Esophagus squamous epithelium (tissue), 4 donors: Measurements from ENCODE around the gene PLXND1.

ENCODE experiments used
- POLR2A ChIP-seq, 4 donors: fragments of 450-650 bp; IDR thresholded peaks; one replicate each; pipeline ENCODE4 v1.6.1; 2017; ENCODE audit warnings: antibody characterized with exemption in 4 of 4, mild to moderate bottlenecking in 4 of 4, moderate library complexity in 3 of 4
- TF ChIP-seq, protein P1 (sequence below), 6 experiments: fragments of 450-650 bp in 4 of 6; fragments of 200-600 bp in 2 of 6; sonication (generic) in 2 of 6; IDR thresholded peaks; one replicate each; pipeline ENCODE4 v1.5.1; 2016 to 2019; ENCODE audit warnings: antibody characterized with exemption in 6 of 6, mild to moderate bottlenecking in 4 of 6, moderate library complexity in 4 of 6

DNA sequence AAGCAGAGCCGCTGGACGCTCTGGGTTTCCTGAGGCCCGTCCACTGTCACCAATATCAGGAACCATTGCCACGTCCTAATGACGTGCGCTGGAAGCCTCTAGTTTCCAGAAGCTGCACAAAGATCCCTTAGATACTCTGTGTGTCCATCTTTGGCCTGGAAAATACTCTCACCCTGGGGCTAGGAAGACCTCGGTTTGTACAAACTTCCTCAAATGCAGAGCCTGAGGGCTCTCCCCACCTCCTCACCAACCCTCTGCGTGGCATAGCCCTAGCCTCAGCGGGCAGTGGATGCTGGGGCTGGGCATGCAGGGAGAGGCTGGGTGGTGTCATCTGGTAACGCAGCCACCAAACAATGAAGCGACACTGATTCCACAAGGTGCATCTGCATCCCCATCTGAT lies 74.8 kb downstream of the PLXND1 start:
- TF ChIP-seq, protein P1, sequence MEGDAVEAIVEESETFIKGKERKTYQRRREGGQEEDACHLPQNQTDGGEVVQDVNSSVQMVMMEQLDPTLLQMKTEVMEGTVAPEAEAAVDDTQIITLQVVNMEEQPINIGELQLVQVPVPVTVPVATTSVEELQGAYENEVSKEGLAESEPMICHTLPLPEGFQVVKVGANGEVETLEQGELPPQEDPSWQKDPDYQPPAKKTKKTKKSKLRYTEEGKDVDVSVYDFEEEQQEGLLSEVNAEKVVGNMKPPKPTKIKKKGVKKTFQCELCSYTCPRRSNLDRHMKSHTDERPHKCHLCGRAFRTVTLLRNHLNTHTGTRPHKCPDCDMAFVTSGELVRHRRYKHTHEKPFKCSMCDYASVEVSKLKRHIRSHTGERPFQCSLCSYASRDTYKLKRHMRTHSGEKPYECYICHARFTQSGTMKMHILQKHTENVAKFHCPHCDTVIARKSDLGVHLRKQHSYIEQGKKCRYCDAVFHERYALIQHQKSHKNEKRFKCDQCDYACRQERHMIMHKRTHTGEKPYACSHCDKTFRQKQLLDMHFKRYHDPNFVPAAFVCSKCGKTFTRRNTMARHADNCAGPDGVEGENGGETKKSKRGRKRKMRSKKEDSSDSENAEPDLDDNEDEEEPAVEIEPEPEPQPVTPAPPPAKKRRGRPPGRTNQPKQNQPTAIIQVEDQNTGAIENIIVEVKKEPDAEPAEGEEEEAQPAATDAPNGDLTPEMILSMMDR (IDR thresholded peaks at IDR 0.05): no peak
- TF ChIP-seq POLR2A (IDR thresholded peaks at IDR 0.05): no peak
